Vagina (tissue), 2 donors: Measurements from ENCODE around the gene RACK1. TPM values are rescaled to one million over a fixed set of nuclear protein-coding genes. Genes with fewer than 3 reads are reported as not detected.

Source experiments
- DNase-seq, 2 donors: peaks; one replicate each; pipeline ENCODE4 v3.0.0-alpha.2; 2017; ENCODE audit errors: extremely low spot score in 2 of 2
- H3K27ac ChIP-seq: fragments of 200-600 bp; sonication (generic); one replicate; pipeline ENCODE4 v1.5.1; 2019
- H3K27me3 ChIP-seq: fragments of 200-600 bp; sonication (generic); one replicate; pipeline ENCODE4 v1.5.1; 2019
- H3K36me3 ChIP-seq, 2 donors: fragments of 200-600 bp; sonication (generic); one replicate each; pipeline ENCODE4 v1.5.1; 2017 to 2019
- H3K4me1 ChIP-seq: fragments of 200-600 bp; sonication (generic); one replicate; pipeline ENCODE4 v1.5.1; 2019
- H3K4me3 ChIP-seq, 2 donors: fragments of 200-600 bp; sonication (generic); 1 replicate in 1 of 2; 2 replicates in 1 of 2; pipeline ENCODE4 v1.5.1; 2016 to 2019
- H3K9me3 ChIP-seq: fragments of 200-600 bp; sonication (generic); one replicate; pipeline ENCODE4 v1.5.1; 2019
- POLR2A ChIP-seq, 2 donors: fragments of 450-650 bp; IDR thresholded peaks; one replicate each; pipeline ENCODE4 v1.6.1; 2017; ENCODE audit warnings: antibody characterized with exemption in 2 of 2, mild to moderate bottlenecking in 2 of 2, moderate library complexity in 2 of 2
- POLR2AphosphoS5 ChIP-seq, 2 donors: sonication (generic); formaldehyde crosslinking; IDR thresholded peaks; one replicate each; pipeline ENCODE4 v1.9.0; 2017; ENCODE audit warnings: antibody characterized with exemption in 2 of 2, mild to moderate bottlenecking in 2 of 2, low read depth in 1 of 2; ENCODE audit not compliant: insufficient read depth in 1 of 2
- intact Hi-C: fragments of 100-400 bp; cut with DNase I; formaldehyde crosslinking; loops from one replicate; pipeline ENCODE4 v1.15.1; 2023
- total RNA-seq: library from RNA; depleted of rRNA; stranded (reverse); fragments of >200 nt; gene quantifications from one replicate; pipeline ENCODE4 v1.2.3, GENCODE V29; 2016
- TF ChIP-seq, protein P1 (sequence below), 3 experiments: fragments of 450-650 bp in 2 of 3; fragments of 200-600 bp in 1 of 3; sonication (generic) in 1 of 3; IDR thresholded peaks; one replicate each; pipeline ENCODE4 v1.5.1; 2017 to 2019; ENCODE audit warnings: antibody characterized with exemption in 3 of 3, mild to moderate bottlenecking in 2 of 3, moderate library complexity in 2 of 3

The RACK1 gene
- total RNA-seq, 1 donor from 2014 or later = 3,043 TPM

DNA sequence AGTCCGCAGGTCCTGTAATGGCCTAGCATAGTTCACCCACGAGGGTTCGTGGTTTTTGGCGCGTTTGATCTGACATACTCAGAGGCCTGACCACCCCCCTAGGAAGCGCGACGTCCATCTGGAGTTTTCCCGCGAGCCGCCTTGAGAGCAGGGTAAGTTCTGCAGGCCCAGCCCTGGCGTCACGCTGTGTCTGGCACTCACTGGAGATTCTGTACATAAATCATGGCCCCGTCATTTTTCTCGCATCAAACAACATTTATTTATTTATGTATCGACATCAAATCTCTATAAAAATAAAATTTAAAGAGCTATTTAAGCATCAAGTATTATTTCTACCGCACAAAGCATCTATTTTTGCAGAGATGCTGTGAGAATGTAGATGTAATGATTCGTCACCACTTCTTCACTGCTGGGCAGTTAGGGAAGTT is 21.1 kb downstream of the RACK1 start:
- intact Hi-C loops = loop anchor here (1.0 kb wide), 1 partner anchor 31 kb away; no protein-coding TSS in a partner anchor
- Histone ChIP-seq H3K4me1 (peaks cover 32% of the 10 kb centered on the region), H3K9me3 (no peaks in the 10 kb centered on the region), H3K27me3 (no peaks in the 10 kb centered on the region), H3K4me3 (peak overlapping the region; percentile 75 to 76), H3K27ac (peak overlapping the region; percentile 94), H3K36me3 (no peaks in the 10 kb centered on the region)
- no peak for DNase-seq
- no peak for TF ChIP-seq POLR2AphosphoS5 (IDR thresholded peaks at IDR 0.05; ENCODE audit: insufficient read depth in 1 of 2, low read depth in 1 of 2)
- TF ChIP-seq, protein P1, sequence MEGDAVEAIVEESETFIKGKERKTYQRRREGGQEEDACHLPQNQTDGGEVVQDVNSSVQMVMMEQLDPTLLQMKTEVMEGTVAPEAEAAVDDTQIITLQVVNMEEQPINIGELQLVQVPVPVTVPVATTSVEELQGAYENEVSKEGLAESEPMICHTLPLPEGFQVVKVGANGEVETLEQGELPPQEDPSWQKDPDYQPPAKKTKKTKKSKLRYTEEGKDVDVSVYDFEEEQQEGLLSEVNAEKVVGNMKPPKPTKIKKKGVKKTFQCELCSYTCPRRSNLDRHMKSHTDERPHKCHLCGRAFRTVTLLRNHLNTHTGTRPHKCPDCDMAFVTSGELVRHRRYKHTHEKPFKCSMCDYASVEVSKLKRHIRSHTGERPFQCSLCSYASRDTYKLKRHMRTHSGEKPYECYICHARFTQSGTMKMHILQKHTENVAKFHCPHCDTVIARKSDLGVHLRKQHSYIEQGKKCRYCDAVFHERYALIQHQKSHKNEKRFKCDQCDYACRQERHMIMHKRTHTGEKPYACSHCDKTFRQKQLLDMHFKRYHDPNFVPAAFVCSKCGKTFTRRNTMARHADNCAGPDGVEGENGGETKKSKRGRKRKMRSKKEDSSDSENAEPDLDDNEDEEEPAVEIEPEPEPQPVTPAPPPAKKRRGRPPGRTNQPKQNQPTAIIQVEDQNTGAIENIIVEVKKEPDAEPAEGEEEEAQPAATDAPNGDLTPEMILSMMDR (IDR thresholded peaks at IDR 0.05) = peak in 1 of 3 experiments; percentile 34
- TF ChIP-seq POLR2A (IDR thresholded peaks at IDR 0.05) = no peak

DNA sequence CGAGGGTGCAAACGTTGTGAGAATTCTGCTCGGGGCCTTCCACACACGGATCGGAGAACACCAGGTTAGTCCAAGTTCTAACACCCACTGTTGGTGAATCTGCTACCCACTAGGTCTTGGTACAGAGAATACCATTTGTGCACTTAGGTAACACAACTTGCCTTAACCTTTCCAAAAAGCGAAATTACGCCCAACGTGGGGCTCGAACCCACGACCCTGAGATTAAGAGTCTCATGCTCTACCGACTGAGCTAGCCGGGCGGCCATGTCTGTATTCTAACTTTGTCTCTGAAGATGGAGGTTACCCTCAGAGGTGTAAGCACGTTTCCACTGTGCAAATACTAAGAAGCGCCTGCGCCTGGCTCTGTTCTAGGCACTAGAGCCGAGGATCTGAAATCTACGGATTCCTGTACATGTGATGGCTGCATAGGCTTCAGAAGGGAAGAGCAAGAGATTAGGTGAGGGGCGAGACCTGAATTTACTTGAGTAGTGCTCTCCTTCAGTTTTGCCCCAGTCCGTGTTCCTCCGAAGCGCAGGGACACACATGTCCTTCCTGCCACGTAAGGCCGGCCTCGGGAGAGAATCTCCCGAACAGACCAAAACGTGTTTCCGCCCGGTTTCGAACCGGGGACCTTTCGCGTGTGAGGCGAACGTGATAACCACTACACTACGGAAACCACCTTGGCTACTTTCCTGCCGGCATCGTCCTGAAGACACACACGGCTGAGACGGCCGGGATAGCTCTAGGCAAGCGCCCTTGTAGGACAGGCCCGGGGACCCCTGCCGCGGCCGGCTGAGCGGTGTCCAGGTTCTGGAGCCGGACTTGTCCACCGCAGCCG is 21.7 kb downstream of the RACK1 start:
- Histone ChIP-seq H3K9me3 (no peaks in the 10 kb centered on the region), H3K4me1 (peaks cover 38% of the 10 kb centered on the region), H3K4me3 (peak overlapping the region; percentile 75 to 76), H3K27me3 (no peaks in the 10 kb centered on the region), H3K36me3 (no peaks in the 10 kb centered on the region), H3K27ac (peak overlapping the region; percentile 94)
- intact Hi-C loops = loop anchor here (1.0 kb wide), 1 partner anchor 31 kb away; no protein-coding TSS in a partner anchor
- TF ChIP-seq, protein P1 (IDR thresholded peaks at IDR 0.05) = no peak
- no peak for TF ChIP-seq POLR2A (IDR thresholded peaks at IDR 0.05)
- peak; percentile 39 to 82 for TF ChIP-seq POLR2AphosphoS5 (IDR thresholded peaks at IDR 0.05; ENCODE audit: insufficient read depth in 1 of 2, low read depth in 1 of 2)
- no peak for DNase-seq

DNA sequence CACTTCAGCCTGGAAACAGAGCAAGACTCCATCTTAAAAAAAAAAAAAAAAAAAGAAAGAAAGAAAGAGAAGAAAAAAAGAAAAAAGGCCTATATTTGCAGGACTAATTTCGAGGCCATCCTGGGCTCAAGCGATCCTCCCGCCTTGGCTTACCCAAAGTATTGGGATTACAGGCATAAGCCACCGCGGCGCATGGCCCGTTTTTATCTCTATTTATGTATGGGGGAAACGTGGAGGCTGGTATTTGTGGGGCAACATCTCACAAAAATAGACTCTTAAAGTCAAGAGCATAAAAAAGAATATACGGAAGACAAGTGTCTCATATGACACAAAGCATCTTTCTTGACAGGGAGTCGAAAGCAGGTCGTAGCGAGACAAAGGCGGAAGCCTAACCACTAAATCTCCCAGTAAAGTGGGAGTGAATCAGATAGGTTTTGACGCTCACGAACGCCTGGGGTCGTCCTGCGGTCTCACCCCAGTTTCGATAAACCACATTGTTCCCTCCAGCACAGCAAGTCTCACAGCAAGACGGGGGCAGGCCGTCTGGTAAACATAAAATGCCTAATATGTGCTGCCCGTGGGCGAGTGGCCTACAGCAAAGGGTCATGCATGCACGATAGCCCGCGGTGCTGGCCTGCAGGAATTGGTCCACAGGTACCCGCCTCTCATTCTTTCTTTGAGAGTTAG is 22.5 kb downstream of the RACK1 start:
- no peaks in the 10 kb centered on the region for H3K9me3 ChIP-seq
- peaks cover 45% of the 10 kb centered on the region for H3K4me1 ChIP-seq
- no peak for DNase-seq
- H3K36me3 ChIP-seq = no peaks in the 10 kb centered on the region
- H3K27me3 ChIP-seq = no peaks in the 10 kb centered on the region
- TF ChIP-seq POLR2A (IDR thresholded peaks at IDR 0.05) (no peak), POLR2AphosphoS5 (IDR thresholded peaks at IDR 0.05; ENCODE audit: insufficient read depth in 1 of 2, low read depth in 1 of 2) (no peak)
- TF ChIP-seq, protein P1 (IDR thresholded peaks at IDR 0.05) = no peak
- H3K4me3 ChIP-seq = no peak overlapping the region
- H3K27ac ChIP-seq = peak overlapping the region; percentile 94
- intact Hi-C loops = no loop called here

DNA sequence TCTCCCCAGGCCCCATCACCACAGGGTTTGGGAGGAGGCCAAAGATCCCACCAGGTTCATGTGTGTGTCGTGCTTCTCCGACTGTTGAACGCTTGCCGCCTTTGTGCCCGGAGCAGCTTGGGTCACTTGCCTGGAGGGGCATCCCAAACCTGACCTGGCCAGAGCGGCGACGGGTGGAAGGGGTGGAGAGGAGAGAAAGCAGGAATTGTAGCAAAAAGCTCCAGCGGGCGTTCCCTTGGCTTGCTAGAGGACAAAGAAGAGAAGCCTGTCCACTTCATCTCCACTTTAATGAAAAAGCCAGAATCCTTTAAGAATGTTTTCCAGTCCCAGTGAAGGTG is 23.6 kb downstream of the RACK1 start:
- Histone ChIP-seq H3K4me3 (no peak overlapping the region), H3K27me3 (no peaks in the 10 kb centered on the region), H3K27ac (no peak overlapping the region), H3K36me3 (no peaks in the 10 kb centered on the region), H3K4me1 (peaks cover 37% of the 10 kb centered on the region), H3K9me3 (no peaks in the 10 kb centered on the region)
- TF ChIP-seq POLR2A (IDR thresholded peaks at IDR 0.05) = no peak
- no peak for TF ChIP-seq POLR2AphosphoS5 (IDR thresholded peaks at IDR 0.05; ENCODE audit: insufficient read depth in 1 of 2, low read depth in 1 of 2)
- TF ChIP-seq, protein P1 (IDR thresholded peaks at IDR 0.05) = no peak
- intact Hi-C loops = no loop called here
- DNase-seq = no peak
